ENCODE results near the gene DIABLO. TPM values are rescaled to one million over a fixed set of nuclear protein-coding genes. Genes with fewer than 3 reads are reported as not detected.

Gene DIABLO
- 72.3 and 75.8 TPM in 2 replicates for total RNA-seq

GRCh38 chr12:122225683-122226365, at the start of gene DIABLO:
Gene DIABLO, minus strand, starts transcription at chr12:122226052. Its CDS starts 38 bp downstream, at chr12:122226014.

DNA sequence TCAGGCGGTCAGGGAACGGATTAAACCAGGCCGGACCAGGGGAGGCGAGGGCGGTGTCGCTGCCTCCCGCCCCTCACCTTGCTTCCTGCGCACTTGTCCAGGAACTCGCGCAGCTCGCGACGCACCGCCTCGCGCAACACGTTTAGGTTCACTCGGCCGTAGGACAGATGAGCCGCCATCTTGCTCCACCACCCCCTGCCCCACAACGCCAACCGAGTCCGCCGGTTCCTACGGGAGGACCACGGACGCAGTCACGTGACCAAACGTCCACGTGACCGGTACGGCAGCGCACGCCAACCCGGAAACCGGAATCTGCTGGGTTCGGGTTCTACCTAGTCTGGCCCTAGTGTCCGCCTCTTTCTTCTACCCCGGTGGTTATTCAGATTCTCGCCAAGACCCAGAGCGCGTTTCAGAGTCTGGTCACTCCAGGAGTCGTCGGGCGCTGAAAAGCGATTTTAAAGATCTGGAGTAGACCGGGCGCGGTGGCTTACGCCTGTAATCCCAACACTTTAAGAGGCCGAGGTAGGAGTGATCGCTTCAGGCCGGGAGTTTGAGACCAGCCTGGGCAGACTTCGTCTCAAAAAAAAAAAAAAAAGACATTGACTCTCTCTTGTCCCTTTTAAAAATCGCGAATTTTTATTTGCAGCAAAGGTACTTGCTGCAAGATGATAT, 40.5 kb upstream of the DIABLO start, which contains the start of gene VPS33A:
TSS of gene VPS33A (minus strand) at position 265 of the 672 bp plus-strand sequence. CDS start at position 179, 86 bp downstream.

GRCh38 chr12:122203301-122204166, 22.3 kb downstream of the DIABLO start, which contains the start of gene B3GNT4:
Gene B3GNT4, plus strand, starts transcription at chr12:122203709. Its CDS starts 910 bp downstream, at chr12:122204619.

GRCh38 chr12:122182887-122183587, 42.8 kb downstream of the DIABLO start, which contains the start of gene LRRC43:
Gene LRRC43, plus strand, starts transcription at chr12:122183123. Its CDS starts 22 bp downstream, at chr12:122183145.

GRCh38 chr12:122174155-122174845, 51.6 kb downstream of the DIABLO start, which contains the start of gene IL31:
Gene IL31, minus strand, starts transcription at chr12:122174221. Its CDS starts 49 bp downstream, at chr12:122174172.

Other genes starting within 250 kb of the DIABLO start
- gene BCL7A, start 204.2 kb downstream of the DIABLO start, total RNA-seq, result 3.4 and 7.2 TPM in 2 replicates
- 13.2 and 16.2 TPM in 2 replicates for gene MLXIP, start 147.3 kb downstream of the DIABLO start, total RNA-seq
- not detected in 2 replicates for gene IL31, start 51.8 kb downstream of the DIABLO start, total RNA-seq
- 0.13 and 0.16 TPM in 2 replicates for gene LRRC43, start 42.9 kb downstream of the DIABLO start, total RNA-seq
- gene B3GNT4, start 22.3 kb downstream of the DIABLO start, total RNA-seq, result 0.16 and 1.4 TPM in 2 replicates
- gene VPS33A, start 40.4 kb upstream of the DIABLO start, total RNA-seq, result 11.8 and 17.6 TPM in 2 replicates
- 22.7 and 27.9 TPM in 2 replicates for gene CLIP1, start 196.6 kb upstream of the DIABLO start, total RNA-seq

Measured in epithelial cell of alveolus of lung (primary cell).